GM10847 (cell line): ENCODE data around the gene ADAMTS2.

Source experiments
- POLR2A ChIP-seq: IDR thresholded peaks from 2 replicates; pipeline ENCODE4 v1.6.1; 2011; ENCODE audit not compliant: insufficient read length; ENCODE audit errors: extremely low read depth

ADAMTS2 gene

DNA sequence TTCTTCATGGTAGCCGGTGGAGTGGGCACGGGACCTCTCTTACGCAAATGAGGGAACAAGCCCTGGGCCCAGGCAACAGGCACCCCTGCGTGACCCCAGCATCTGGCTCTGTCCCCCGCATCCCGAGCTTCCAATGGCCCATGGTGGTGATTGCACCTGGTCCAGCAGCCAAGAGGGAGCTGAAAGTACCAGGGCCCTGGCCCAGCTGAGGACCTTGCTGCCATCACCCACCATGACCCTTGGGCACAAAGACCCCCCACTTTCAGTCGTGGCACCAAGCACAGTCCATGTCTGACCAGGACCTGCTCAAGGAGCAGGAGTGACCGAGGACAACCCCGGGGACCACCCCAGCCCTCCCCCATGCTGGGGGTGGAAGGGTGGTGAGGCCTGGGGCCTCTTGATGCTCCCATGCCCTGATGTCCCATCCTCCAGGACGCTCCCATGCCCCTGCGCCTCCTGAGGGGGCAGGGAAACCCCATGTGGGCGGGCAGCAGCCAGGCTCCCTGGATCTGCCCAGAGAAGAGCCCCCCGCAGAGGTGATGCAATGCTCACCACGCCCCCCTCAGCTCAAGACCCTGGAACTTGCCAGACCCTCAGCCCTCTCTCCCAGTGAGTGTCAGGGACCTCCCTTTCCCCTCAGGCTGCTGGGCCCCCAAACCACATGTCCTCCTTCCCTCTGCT, 123.9 kb downstream of the ADAMTS2 start:
- no peak for TF ChIP-seq POLR2A

GRCh38 chr5:179220716-179221115, 124.5 kb downstream of the ADAMTS2 start:
- no peak for TF ChIP-seq POLR2A

DNA sequence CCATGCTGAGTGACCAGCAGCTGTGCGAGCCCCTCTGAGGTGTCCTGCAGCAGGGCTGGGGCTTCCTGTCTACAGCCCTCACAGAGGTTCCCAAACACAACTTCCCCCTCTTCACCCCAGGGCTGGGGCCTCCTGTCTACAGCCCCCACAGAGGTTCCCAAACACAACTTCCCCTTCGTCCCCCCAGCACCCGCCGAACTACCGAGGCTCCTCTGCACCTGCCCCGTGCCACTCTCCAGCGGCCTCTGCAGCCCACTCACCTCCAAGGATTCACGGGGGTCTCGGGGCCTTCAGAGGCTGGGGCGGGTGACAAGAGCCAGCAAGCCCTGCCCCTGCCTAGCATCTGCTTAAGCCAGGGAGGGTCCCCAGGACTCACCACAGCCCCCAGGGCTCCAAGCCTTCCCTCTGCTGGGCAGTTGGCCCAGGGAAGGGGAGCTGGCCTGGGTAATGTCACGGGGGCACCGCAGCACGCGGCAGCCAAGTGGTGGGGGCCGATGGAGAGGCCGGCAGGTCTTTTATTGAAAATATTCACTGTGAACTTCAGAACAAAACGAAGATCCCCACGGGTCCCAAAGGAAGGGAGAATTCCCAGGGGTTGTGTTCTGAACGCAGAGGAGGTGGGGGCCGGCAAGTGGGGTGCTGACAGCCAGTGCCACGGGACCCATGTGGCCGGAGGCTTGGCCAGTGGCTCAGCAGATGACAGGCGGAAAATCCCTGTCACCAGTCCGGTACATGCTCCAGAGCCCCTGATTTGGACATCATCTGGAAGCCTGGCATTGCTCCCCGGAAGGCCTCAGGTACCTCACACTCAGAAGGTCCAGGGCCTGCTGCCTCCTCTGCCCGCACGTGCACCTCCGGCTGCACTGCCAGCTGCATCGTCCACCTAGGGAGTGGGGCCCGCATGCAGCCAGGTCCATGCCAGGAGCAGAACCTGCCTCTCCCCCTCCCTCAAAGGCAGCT, 125.3 kb downstream of the ADAMTS2 start:
- TF ChIP-seq POLR2A = no peak

DNA sequence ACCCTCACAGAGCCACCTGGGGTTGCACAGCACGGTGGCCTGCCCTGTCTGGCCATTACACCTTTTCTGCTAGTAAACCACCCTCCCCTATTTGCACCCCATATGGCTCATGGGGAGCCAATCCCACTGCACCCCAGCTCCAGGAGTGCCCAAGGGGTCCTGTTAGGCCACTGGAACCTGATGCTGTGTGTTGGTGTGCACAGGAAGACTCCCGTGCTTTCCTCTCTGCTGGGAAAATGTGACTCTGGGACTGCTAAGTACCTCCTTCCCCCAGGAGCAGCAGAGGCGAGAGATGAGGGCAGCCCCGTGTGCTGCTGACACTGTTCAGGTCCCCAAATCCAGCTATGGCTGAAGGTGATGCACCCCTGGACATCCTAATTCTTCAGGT, 126.3 kb downstream of the ADAMTS2 start:
- no peak for TF ChIP-seq POLR2A

- no peak for TF ChIP-seq POLR2A
Observed at GRCh38 chr5:179217956-179218942, 127.0 kb downstream of the ADAMTS2 start.

DNA sequence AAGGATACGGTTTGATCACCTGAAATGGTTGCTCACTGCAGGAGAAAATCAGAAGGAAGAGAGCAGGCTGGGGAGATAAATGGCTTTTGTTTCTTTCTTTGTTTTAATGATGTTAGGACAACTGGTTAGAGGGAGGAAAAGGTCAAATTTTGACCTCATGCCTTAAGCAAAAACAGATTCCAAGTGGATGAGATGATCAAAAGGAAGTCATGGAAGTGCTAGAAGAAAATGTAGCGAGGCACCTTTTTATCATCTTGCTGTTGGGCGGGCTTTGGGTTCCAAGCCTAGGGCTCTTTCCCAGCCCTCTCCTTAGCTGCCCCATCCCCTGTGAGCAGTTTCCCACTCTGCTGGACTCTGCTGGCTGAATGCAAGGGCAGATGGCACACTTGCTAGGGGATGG, 127.9 kb downstream of the ADAMTS2 start:
- no peak for TF ChIP-seq POLR2A

DNA sequence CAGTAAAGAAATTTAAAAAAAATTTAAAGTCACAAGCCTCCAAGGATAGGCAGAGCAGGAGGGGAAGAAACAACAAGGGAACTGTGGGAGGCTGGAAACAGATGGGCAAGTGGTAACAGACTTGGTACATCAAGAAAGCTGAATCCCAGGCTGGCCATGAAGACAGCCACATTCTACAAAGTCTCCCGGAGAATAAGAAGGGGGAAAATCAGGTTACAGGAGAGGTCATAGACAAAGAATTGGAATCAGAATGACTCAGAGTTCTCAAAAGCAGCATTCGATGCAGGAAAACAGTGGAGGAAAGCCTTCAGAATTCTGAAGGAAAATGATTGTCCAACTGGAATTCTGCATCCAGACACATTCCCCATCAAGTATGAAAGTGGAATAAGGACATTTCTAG, 129.7 kb downstream of the ADAMTS2 start:
- no peak for TF ChIP-seq POLR2A

GRCh38 chr5:179214678-179215077, 130.6 kb downstream of the ADAMTS2 start:
- TF ChIP-seq POLR2A = no peak

DNA sequence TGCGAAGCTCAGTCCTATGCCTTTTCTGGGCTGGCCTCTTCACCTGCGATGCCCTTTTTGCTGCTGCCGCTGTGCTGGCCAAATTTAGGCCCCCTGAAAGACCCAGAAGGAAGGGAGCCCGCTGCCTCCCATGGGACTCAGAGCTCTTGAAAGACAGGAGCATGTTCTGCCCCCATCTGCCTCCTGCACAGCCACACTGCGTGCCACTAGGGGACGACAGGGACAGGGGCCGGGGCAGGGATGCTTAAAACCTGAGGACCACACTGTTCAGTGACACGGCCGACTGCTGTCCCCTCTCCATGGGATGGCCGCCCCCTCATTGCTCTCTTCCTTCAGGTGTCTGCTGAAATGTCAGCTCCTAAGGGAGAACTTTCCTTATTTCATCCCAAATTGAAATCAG, 132.4 kb downstream of the ADAMTS2 start:
- TF ChIP-seq POLR2A = no peak

GRCh38 chr5:179211631-179212030, 133.6 kb downstream of the ADAMTS2 start:
- TF ChIP-seq POLR2A = no peak

DNA sequence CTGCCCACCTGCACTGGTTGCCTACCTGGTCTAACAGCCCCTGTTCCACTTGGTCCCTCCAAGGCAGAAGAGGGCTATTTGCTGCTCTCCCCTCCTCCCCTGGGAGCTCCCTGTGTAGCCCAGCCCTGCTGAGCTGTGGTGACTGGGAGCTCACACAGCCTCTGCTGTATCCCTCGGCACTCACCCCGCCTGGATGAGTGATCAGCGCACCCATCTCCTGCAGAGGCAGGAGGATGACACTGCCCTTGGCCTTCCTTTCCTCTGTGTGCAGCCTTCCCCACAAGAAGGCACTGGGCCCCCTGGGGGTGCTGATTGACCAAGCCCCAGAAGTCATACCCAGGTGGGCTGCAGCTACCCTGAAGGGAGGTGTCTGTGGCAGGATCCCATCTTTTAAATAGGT, 134.2 kb downstream of the ADAMTS2 start:
- TF ChIP-seq POLR2A = no peak

- TF ChIP-seq POLR2A = no peak
Observed at GRCh38 chr5:179210478-179210877, 134.8 kb downstream of the ADAMTS2 start.

DNA sequence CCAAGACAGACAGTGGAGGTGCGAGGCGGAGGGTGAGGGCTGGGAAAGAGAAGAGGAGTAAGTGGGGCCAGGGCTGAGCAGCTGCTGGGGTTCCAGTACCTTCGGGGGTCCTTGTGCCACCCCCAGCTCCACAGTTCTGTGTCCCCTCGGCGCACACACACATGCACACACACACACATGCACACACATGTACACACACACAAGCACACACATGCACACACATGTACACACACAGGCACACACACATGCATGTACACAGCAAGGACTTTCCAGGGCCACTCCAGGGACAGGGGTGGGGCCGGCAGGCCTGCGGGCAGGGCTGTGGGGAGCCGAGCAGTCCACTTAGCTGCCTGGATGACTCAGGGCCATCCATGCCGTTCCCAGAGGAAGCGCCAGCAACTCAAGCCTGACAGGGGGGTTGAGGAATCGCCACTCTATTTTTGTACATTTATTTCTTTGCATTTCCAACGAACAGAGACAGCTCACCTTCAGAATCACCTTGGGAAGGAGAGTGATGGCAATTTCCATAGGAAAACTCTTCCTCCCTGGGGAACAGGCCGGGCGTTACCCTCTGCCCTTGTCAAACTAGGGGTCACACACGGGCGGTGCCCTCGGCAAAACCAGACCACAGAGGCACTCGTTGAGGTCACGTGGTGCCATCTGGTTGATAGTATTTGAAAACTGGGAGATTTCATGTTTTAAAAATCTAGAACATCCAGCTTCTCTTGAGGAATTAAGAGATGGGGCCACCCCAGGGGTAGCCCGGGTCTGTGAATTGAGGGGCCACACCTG, 135.7 kb downstream of the ADAMTS2 start:
- no peak for TF ChIP-seq POLR2A

DNA sequence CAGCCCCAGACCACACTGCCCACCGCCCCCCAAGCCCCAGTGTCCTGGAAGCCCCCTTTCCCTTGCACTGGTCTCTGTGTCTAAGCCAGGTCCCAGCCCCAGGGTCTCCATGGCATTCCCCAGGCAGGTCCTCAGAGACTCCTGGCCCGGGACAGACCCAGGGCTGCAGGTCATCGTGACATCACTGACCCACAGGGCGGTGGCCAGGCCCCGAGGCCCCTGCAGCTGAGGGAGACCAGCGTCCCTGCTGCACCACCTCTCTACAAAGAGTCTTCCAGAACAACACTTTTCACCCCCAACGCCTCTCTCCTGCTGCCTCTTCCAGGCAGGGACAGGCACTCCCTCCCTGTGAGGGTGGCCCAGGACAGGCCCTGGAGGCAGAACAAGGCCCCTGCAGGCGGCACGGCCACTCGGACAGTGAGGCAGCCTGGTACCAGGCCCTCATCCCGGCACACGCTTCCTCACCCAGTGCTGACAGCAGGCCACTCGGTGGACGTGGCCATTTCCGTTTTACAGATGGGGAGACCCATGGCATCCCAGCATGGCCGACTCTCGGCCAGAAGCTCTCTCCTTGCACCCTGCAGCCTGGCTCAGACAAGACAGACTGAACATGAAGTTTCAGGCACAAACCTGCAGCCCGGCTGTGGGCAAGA, 136.4 kb downstream of the ADAMTS2 start:
- no peak for TF ChIP-seq POLR2A
